Stimulated activated CD4-positive, alpha-beta T cell treated with anti-CD3 and anti-CD28 coated beads, TNF-alpha, amount 100 ng/mL, for 4 hours (primary cell): ENCODE measurements around the gene RALY.
"Not testable (repeated sequence)": the region's sequence is repeated elsewhere in the genome, so short reads cannot be mapped to it uniquely, and the experiment has no call there.

Experiments used
- DNase-seq, 3 experiments: peaks; one replicate each; pipeline ENCODE4 v3.0.0-alpha.2; 2020; ENCODE audit warnings: low read depth in 3 of 3

The RALY gene

GRCh38 chr20:34015401-34016335 is 22.0 kb downstream of the RALY start:
- DNase-seq: no peak

DNA sequence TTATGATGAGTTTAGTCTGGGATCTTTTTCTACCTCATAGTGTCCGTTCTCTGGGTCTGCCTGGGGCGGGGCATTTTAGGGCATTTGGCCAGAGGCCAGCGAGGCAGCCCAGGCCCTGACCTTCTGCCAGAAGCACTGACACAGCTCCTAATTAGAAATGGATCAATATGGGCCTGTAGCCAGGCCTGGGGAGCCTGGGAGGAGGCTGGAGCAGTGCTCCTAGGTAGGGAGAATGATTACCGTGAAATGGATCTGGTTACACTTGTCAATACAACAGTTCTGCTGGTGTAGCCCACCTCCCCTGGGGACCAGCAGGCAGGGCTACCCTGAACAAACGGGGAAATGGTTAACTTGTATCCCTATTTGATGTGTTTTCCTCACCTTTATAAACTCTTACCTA is 23.0 kb downstream of the RALY start:
- DNase-seq: no peak

- no peak for DNase-seq
These were observed 23.9 kb downstream of the RALY start for GRCh38 chr20:34017610-34018009.

DNA sequence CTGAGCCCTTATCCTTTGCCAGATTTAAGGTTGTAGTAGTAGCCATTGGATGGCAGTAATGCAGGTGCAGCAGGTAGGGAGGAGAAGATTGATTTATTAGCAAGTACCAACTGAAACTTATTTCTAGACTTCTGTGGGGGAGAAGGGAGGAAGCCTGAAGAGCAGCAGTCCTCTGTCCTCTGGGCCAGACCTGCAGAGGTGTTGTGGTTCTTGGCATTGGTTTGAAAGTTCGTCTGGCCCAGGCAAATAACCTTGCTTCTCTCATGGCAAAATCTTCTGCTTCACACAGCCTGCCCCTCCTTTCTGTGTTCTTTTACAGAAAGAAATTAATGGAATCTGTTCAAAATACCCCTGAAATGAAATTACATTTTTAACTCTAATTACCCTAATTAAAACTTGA is 24.5 kb downstream of the RALY start:
- DNase-seq: no peak

GRCh38 chr20:34022151-34022838 is 28.6 kb downstream of the RALY start:
- DNase-seq: no peak

DNA sequence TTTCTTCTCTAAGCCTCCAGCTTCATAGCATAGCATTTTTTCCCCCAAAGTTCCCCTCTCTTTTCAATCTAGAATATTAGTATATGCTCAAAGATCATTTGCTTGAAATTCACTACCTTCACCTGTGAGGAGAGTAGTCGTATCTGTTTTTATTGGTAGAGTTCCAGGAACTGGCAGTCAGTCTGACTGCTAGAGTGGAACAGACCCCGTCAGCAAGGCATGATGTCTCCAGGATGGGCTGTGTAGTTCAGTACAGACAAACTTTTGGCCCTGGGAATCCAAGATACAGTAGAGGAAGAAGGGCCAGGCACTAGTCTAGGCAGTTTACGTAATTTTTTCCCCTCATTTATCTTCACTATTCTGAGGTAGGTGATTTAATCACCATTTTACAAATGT is 29.1 kb downstream of the RALY start:
- DNase-seq: no peak

GRCh38 chr20:34023937-34024722 is 30.4 kb downstream of the RALY start:
- DNase-seq: no peak

DNA sequence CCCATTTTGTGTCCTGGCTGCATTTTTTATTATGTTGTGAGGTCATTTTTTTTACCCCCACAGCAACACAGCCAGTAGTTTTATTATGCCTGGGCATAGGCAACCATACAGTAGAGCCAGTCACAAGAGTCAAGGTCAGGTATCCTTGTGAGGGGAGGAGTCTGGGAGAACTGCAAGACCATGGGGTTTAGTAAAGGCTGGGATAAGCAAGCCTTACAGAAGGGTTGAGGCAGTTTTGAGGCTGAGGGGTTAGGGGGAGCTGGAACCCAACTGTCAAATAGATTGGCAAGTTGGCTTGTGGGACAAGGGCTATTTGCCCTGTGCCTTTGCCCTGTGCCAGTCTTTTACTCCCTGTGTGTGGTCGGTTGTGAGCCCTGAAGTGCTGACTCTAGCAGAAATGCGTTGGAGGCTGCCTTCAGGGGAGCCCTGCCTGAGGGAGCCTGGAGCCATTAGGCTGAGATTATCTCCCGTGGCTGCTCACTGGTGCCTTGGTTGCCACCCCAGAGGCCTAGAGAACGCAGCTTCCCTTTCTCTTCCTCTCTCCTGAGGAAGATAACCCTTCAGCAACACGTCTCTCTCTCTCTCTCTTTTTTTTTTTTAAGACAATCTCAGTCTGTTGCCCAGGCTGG is 31.1 kb downstream of the RALY start:
- no peak for DNase-seq

GRCh38 chr20:34028013-34028412 is 34.3 kb downstream of the RALY start:
- DNase-seq: not testable (repeated sequence)

DNA sequence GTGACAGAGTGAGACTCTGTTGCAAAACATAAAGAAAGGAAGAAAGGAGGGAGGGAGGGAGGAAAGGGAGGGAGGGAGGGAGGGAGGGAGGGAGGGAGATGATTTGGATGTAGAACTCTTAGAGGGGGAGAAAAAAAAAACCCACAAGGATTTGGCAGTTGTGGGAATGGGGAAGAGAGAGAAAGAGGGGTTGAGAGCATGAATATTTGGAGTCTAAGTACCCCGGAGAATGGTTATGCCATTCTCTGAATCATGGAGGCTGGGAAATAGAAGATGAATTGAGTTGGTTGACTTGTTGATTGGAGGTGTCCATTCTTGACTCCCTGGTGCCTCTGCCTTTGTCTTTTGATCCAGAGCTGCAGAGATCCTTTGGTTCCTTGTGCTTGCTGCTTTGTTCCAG is 35.7 kb downstream of the RALY start:
- DNase-seq: no peak

DNA sequence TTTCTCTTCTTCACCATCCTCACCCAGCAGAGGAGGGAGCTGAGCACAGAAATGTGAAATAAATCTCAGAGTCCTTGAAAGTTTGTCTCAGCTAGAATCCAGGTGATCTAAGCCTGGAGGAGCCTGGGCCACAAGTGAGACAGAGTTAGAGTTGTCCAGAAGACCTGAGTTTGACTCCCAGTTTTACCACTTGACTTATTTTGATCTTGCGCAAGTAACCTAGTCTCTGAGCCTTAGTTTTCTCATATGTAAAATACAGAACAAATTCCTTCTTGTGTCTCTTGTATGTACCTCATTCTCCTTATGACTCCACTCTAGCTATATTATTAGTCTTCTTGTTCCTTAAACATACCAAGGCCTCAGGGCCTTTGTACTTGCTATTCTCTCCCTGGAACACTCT is 36.7 kb downstream of the RALY start:
- DNase-seq: no peak

- no peak for DNase-seq
These were observed 40.2 kb downstream of the RALY start for GRCh38 chr20:34033903-34034302.

DNA sequence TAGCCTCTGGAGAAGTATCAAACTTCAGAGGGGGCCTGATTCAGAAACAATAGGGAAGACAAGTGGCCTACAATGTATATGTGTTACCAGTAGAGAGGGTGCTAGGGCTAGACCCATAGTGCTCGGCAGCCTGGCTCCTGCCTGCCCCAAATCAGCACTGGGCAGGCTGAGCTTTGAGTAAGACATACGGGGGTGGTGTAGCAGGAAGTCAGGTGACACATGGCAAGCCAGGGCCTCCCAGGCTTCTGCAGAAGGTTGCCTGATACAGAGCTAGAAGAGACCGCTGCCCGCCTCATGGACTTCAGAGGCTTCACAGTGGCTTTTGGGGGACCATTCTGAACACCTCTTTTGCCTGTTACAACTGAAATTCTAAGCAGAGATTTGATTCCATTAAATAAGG is 43.4 kb downstream of the RALY start:
- DNase-seq: peak; percentile 25 to 45 (median 45)

DNA sequence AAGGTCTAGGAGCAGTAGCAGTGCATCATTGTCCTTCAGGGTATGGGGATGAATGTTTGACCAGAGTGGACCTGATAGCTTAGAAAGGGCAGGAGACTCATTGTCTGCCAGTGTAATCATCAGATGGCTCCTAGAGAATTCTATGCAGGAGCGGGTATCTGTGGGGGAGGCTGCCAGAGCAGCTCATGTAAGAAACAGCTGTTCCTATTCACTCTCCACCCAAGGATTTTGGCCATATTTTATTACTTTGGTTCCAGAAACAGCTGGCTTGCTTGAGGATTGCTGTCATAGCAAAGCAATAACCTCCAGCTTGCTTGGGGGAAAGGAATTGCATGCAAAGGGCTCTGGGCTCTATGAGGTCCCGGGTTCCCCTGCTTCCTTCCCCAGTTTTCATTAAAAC is 44.1 kb downstream of the RALY start:
- DNase-seq: no peak

DNA sequence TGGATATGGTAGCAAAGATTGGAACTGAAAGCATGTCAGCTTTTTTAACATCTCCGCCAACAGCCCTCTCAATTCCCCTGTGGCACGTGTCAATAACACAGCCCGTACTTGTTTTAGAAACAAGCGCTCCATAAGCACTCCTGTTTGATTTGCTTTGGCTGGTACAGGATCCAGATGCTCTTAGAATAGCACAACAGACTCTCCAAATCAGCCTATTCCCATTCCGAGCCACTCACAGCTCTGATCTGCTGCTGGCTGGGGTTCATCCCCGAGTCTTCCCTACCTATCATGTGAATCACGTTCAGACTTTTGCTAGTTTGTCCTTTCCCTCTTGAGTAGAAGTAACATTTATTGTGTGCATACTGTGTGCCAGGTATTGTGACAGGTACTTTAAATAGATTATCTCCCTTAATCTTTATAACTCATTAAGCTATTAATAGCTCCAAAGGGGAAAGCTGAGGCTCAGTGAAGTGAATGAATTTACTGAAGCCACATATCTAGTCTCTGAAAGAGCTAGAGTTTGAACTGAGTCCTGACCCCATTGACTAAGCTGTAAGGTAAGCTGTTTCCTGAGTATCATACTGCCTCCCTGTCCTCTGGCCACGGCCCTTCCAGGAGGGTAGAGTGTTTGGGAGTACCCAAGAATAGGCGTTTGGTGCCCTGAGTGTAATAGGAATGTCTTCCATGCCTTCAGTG is 46.7 kb downstream of the RALY start:
- DNase-seq: no peak

GRCh38 chr20:34041226-34041625 is 47.5 kb downstream of the RALY start:
- no peak for DNase-seq

- DNase-seq: no peak
These were observed 48.6 kb downstream of the RALY start for GRCh38 chr20:34042262-34042661.

DNA sequence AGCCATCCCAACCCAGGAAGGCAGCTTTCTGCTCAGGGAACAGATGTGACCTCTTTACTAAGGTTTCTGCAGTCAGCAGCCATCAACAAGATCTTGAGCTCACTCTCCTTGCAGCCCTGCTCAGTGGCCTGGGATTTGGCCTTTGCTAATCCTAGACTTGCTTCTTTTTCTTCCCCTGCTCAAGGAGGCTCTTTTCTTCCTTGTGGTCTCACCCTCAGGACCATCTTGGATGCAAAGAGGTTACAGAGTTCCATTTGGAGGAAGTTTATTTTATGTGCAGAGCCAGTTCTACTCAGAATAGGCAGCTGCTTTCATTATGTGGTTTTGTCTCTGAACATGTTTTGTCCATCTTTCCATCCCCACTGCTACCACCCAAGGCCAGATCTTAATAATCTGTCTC is 49.3 kb downstream of the RALY start:
- DNase-seq: no peak

DNA sequence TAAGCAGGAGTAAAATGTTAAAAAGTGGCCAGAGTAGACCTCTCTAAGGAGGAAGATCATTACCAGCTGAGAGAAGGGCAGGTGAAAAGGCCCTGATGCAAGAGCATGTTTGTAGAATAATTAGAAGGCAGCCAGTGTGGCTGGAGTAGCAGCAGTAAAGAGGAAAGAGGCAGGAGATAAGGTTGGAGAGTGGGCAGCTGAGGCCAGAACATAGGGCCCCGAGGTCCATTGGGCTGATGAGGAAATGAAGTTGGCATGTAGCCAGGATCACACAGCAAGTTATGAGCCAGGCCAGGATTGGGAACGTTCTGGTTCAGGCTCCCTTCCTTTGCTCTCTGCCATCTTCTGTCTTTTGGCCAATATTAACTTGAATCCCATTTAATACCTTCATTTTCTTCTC is 51.6 kb downstream of the RALY start:
- DNase-seq: no peak

- DNase-seq: no peak
These were observed 52.4 kb downstream of the RALY start for GRCh38 chr20:34045930-34046725.
